Measurements from ENCODE around the gene GEMIN4. TPM values are rescaled to one million over a fixed set of nuclear protein-coding genes. Genes with fewer than 3 reads are reported as not detected.
"Not testable (repeated sequence)": the region's sequence is repeated elsewhere in the genome, so short reads cannot be mapped to it uniquely, and the experiment has no call there.

Gene GEMIN4
- total and polyA plus RNA-seq, 2 of the 8 experiments (the other 6 are each of a cell fraction or from before 2014, with no cell fraction given) = 32.1 to 51.9 TPM

DNA sequence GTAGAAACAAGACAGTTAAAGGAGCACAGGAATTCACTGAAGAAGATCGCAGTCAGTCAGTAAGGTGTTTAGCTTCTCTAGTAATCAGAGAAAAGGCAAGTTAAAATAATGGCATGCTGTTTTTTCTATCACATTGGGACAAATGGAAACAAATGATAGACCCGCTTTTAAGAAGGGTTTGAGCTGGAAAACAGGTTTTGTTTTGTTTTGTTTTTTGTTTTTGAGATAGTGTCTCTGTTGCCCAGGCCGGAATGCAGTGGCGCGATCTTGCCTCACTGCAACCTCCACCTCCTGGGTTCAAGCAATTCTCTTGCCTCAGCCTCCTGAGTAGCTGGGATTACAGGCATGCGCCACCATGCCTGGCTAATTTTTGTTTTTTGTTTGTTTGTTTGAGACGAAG lies 33.8 kb upstream of the GEMIN4 start:
- H3K79me1 ChIP-seq (ENCODE audit: low read depth, low read length); H3K4me1 ChIP-seq (replicated peaks in 1 of 4; ENCODE audit: control insufficient read depth in 3 of 4, insufficient read depth in 4 of 4, low read length in 3 of 4); H3K4me3 ChIP-seq (ENCODE audit: extremely low read depth in 1 of 4, insufficient read depth in 2 of 4, low read depth in 3 of 4, low read length in 4 of 4); H2BK120ac ChIP-seq (replicated peaks; ENCODE audit: low read depth, low read length); H3K14ac ChIP-seq (ENCODE audit: insufficient read length); H2BK20ac ChIP-seq (ENCODE audit: low read length); H3K56ac ChIP-seq (replicated peaks; ENCODE audit: insufficient read length, low read depth, low read length); H4K5ac ChIP-seq (ENCODE audit: insufficient read length, low read depth, low read length); H3K23ac ChIP-seq (ENCODE audit: insufficient read length); H3K27ac ChIP-seq (ENCODE audit: low read depth, low read length); FAIRE-seq; H4K20me1 ChIP-seq (replicated peaks in 1 of 2; ENCODE audit: control insufficient read depth in 1 of 2, insufficient read depth in 2 of 2, low read length in 2 of 2); H3K4ac ChIP-seq (replicated peaks; ENCODE audit: insufficient read length, low read depth, low read length); H3K9me3 ChIP-seq (ENCODE audit: insufficient read depth in 2 of 2, low read depth in 1 of 2, low read length in 1 of 2); H2AFZ ChIP-seq (ENCODE audit: low read length); H3K23me2 ChIP-seq (ENCODE audit: low read depth, low read length); H3K18ac ChIP-seq (ENCODE audit: extremely low read depth, low read length); DNase-seq (ENCODE audit: low read depth in 1 of 2, low spot score in 2 of 2); H3K27me3 ChIP-seq (replicated peaks in 1 of 4; ENCODE audit: control insufficient read depth in 3 of 4, extremely low read depth in 1 of 4, insufficient read depth in 3 of 4, low read length in 3 of 4); H3K4me2 ChIP-seq (ENCODE audit: insufficient read depth in 1 of 2, low read depth in 2 of 2, low read length in 2 of 2); H2BK12ac ChIP-seq (ENCODE audit: low read depth, low read length); H2BK5ac ChIP-seq (ENCODE audit: low read depth, low read length); H4K91ac ChIP-seq (replicated peaks; ENCODE audit: insufficient read length, low read length); H4K8ac ChIP-seq (ENCODE audit: extremely low read depth, insufficient read depth, low read length); H2AK5ac ChIP-seq (ENCODE audit: low read depth, low read length); H3K9ac ChIP-seq (replicated peaks in 1 of 4; ENCODE audit: extremely low read depth in 1 of 4, low read depth in 3 of 4, low read length in 3 of 4); H2BK15ac ChIP-seq (ENCODE audit: low read length): not testable (repeated sequence)
- peaks cover 4 to 26% (median 14%) of the 10 kb centered on the region in 4 experiments; a peak in 6 of 8 replicates for H3K36me3 ChIP-seq (ENCODE audit: control insufficient read depth in 2 of 4, insufficient read depth in 4 of 4, low read length in 3 of 4)
- H3K79me2 ChIP-seq (ENCODE audit: control insufficient read depth in 1 of 2, insufficient read depth in 2 of 2, low read length in 2 of 2) = peaks cover 7 to 45% of the 10 kb centered on the region in 2 experiments
- ChIA-PET POLR2A (ENCODE audit: partially characterized antibody) (interaction anchor here (2.1 kb wide), 1 partner anchor 10 kb away, joined by 6 read pairs; no protein-coding TSS in a partner anchor), CTCF (ENCODE audit: partially characterized antibody) (interaction anchor here (2.0 to 17.5 kb wide), 3 partner anchors 94 to 211 kb away, joined by 5 to 258 read pairs (median 7); partner anchors contain the start of genes NXN and TIMM22)
- WGBS, 2 experiments (ENCODE audit: extremely low coverage in 1 of 2, insufficient coverage in 1 of 2, insufficient read length in 1 of 2, insufficient replicate concordance in 2 of 2, low coverage in 1 of 2, low lambda C conversion rate in 2 of 2, missing lambda C conversion rate in 1 of 2) = 85% methylated on average over 7 of the region's 7 CpGs; no CpG with 5 or more reads in 1 of the 2 experiments
